CD4-positive, alpha-beta memory T cell (primary cell): ENCODE results near the gene IL20. TPM values are rescaled to one million over a fixed set of nuclear protein-coding genes. Genes with fewer than 3 reads are reported as not detected.

Experiments used
- CTCF ChIA-PET: fragments of 350-600 bp; sonication (Branson Sonifier 250); formaldehyde crosslinking; loops from one replicate; lab custom pipeline; 2021; ENCODE audit warnings: inconsistent platforms; ENCODE audit not compliant: partially characterized antibody; lab: Charles Lee
- POLR2A ChIA-PET: fragments of 350-600 bp; sonication (Branson Sonifier 250); formaldehyde crosslinking; loops from one replicate; lab custom pipeline; 2021; ENCODE audit not compliant: partially characterized antibody; lab: Charles Lee
- DNase-seq, 5 donors: peaks; one replicate each; pipeline versions ENCODE4 v3.0.0 to v3.0.0-alpha.2; 2020 to 2022; ENCODE audit warnings: mixed read lengths in 1 of 5
- H3K27ac ChIP-seq: one replicate; pipeline ENCODE4 v1.7.0; 2013; ENCODE audit warnings: low read depth, low read length
- H3K27me3 ChIP-seq: 2 replicates; pipeline ENCODE4 v1.7.0; 2013; ENCODE audit warnings: mild to moderate bottlenecking, low read length, moderate library complexity; ENCODE audit not compliant: insufficient read depth
- H3K36me3 ChIP-seq: 2 replicates; pipeline ENCODE4 v1.7.0; 2013; ENCODE audit warnings: mild to moderate bottlenecking, low read length, moderate library complexity; ENCODE audit not compliant: insufficient read depth
- H3K4me1 ChIP-seq: 2 replicates; pipeline ENCODE4 v1.7.0; 2013; ENCODE audit warnings: mild to moderate bottlenecking, low read length, moderate library complexity; ENCODE audit not compliant: insufficient read depth
- H3K4me3 ChIP-seq, 2 donors: one replicate each; pipeline ENCODE4 v1.7.0; 2013; ENCODE audit warnings: low read length in 2 of 2, mild to moderate bottlenecking in 1 of 2
- H3K9me3 ChIP-seq, 2 donors: one replicate each; pipeline ENCODE4 v1.7.0; 2013; ENCODE audit warnings: low read length in 2 of 2, control low read depth in 1 of 2; ENCODE audit not compliant: control insufficient read depth in 1 of 2
- H3K27ac Mint-ChIP-seq, 7 donors: one replicate each; pipeline ENCODE4 v1.8.0; 2020 to 2021; ENCODE audit warnings: mixed read lengths in 7 of 7, mild to moderate bottlenecking in 6 of 7, inconsistent platforms in 3 of 7, moderate library complexity in 3 of 7
- H3K27me3 Mint-ChIP-seq, 2 donors: one replicate each; pipeline ENCODE4 v1.8.0; 2020 to 2021; ENCODE audit warnings: mixed read lengths in 2 of 2
- H3K36me3 Mint-ChIP-seq, 2 donors: one replicate each; pipeline ENCODE4 v1.8.0; 2020 to 2021; ENCODE audit warnings: mixed read lengths in 2 of 2, inconsistent platforms in 1 of 2, mild to moderate bottlenecking in 1 of 2
- H3K4me1 Mint-ChIP-seq, 4 donors: one replicate each; pipeline ENCODE4 v1.8.0; 2020 to 2021; ENCODE audit warnings: mixed read lengths in 4 of 4, mild to moderate bottlenecking in 1 of 4
- H3K4me3 Mint-ChIP-seq, 8 donors: one replicate each; pipeline ENCODE4 v1.8.0; 2020 to 2021; ENCODE audit warnings: mixed read lengths in 8 of 8, mild to moderate bottlenecking in 7 of 8, moderate library complexity in 6 of 8, inconsistent platforms in 3 of 8
- H3K9me3 Mint-ChIP-seq, 8 donors: one replicate each; pipeline ENCODE4 v1.8.0; 2020 to 2021; ENCODE audit warnings: mixed read lengths in 8 of 8, mild to moderate bottlenecking in 5 of 8, inconsistent platforms in 3 of 8, moderate library complexity in 1 of 8
- intact Hi-C: fragments of 100-400 bp; cut with micrococcal nuclease; formaldehyde crosslinking; loops from one replicate; pipeline ENCODE4 v1.15.1; 2023
- polyA plus RNA-seq, 2 donors: library from polyadenylated mRNA; unstranded; fragments of 300-500 nt; fragmentation: Illumina TruSeq; gene quantifications; one replicate each; pipeline ENCODE4 v1.2.3, GENCODE V29; 2021
- total RNA-seq, 2 experiments: library from RNA; stranded (reverse); gene quantifications; one replicate each; pipeline ENCODE4 v1.2.3, GENCODE V29; 2021

Gene IL20
- total and polyA plus RNA-seq, 4 experiments from 2014 or later, result not detected

DNA sequence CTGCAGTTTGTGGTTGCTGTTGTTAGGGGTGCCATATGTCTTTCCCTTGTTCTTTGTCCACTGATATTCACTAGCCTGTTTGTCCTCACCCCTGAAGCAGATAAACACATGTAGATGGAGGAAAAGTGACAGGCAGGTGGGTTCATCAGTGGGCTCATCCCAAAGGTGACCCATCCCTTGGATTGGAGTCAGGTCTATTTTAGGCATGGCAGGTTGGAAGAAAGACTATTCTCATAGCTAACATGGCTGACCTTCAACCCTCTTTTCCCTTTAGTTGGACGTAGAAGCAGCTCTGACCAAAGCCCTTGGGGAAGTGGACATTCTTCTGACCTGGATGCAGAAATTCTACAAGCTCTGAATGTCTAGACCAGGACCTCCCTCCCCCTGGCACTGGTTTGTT lies 37.3 kb downstream of the IL20 start:
- peaks cover 33% of the 10 kb centered on the region for H3K36me3 ChIP-seq
- no peak for DNase-seq
- intact Hi-C loops, result no loop called here
- no peak overlapping the region for H3K4me3 ChIP-seq
- no peaks in the 10 kb centered on the region for H3K27me3 Mint-ChIP-seq
- H3K4me3 Mint-ChIP-seq, result no peak overlapping the region
- peak overlapping the region; percentile 25 to 80 (median 61) for H3K27ac Mint-ChIP-seq
- no peak overlapping the region for H3K27ac ChIP-seq
- H3K9me3 ChIP-seq, result no peaks in the 10 kb centered on the region
- POLR2A ChIA-PET, result interaction anchor here (1.1 to 11.6 kb wide), 7 partner anchors 10 to 158 kb away, joined by 3 to 211 read pairs (median 8); partner anchors contain the start of gene FCMR
- CTCF ChIA-PET, result interaction anchor here (0.6 to 5.2 kb wide), 3 partner anchors 9 to 31 kb away, joined by 4 to 30 read pairs (median 6); no protein-coding TSS in a partner anchor
- H3K36me3 Mint-ChIP-seq, result peaks cover 47 to 52% of the 10 kb centered on the region in 2 donors
- peaks cover 0 to 3% (median 0%) of the 10 kb centered on the region in 8 donors for H3K9me3 Mint-ChIP-seq
- H3K27me3 ChIP-seq, result no peaks in the 10 kb centered on the region
- H3K4me1 ChIP-seq, result peaks cover 33% of the 10 kb centered on the region
- peaks cover 35 to 66% (median 44%) of the 10 kb centered on the region in 4 donors for H3K4me1 Mint-ChIP-seq

GRCh38 chr1:206903687-206904086 lies 38.3 kb downstream of the IL20 start:
- Histone ChIP-seq H3K27me3 (no peaks in the 10 kb centered on the region), H3K9me3 (no peaks in the 10 kb centered on the region), H3K27ac (no peak overlapping the region), H3K4me3 (no peak overlapping the region), H3K4me1 (peaks cover 42% of the 10 kb centered on the region), H3K36me3 (peaks cover 36% of the 10 kb centered on the region)
- H3K9me3 Mint-ChIP-seq, result peaks cover 0 to 3% (median 0%) of the 10 kb centered on the region in 8 donors
- ChIA-PET CTCF (interaction anchor here (5.2 kb wide), 1 partner anchor 8 kb away, joined by 30 read pairs; no protein-coding TSS in a partner anchor), POLR2A (interaction anchor here (1.1 to 11.6 kb wide), 7 partner anchors 9 to 159 kb away, joined by 3 to 211 read pairs (median 8); partner anchors contain the start of gene FCMR)
- H3K4me1 Mint-ChIP-seq, result peaks cover 42 to 75% (median 52%) of the 10 kb centered on the region in 4 donors
- DNase-seq, result no peak
- intact Hi-C loops, result no loop called here
- peak overlapping the region; percentile 0 to 85 (median 52) for H3K27ac Mint-ChIP-seq
- H3K4me3 Mint-ChIP-seq, result no peak overlapping the region
- H3K36me3 Mint-ChIP-seq, result peaks cover 55 to 60% of the 10 kb centered on the region in 2 donors
- no peaks in the 10 kb centered on the region for H3K27me3 Mint-ChIP-seq

GRCh38 chr1:206904423-206905142 lies 39.2 kb downstream of the IL20 start:
- ChIA-PET POLR2A (interaction anchor here (0.7 to 11.6 kb wide), 11 partner anchors 8 to 169 kb away, joined by 3 to 211 read pairs (median 12); partner anchors contain the start of genes FCMR and IL24), CTCF (interaction anchor here (0.7 to 6.0 kb wide), 7 partner anchors 8 to 179 kb away, joined by 3 to 66 read pairs (median 4); no protein-coding TSS in a partner anchor)
- Mint-ChIP-seq H3K4me3 (peak overlapping the region in 7 of 8 donors; percentile 21 to 79 (median 59)), H3K27me3 (no peaks in the 10 kb centered on the region), H3K4me1 (peaks cover 46 to 76% (median 56%) of the 10 kb centered on the region in 4 donors), H3K9me3 (peaks cover 0 to 3% (median 0%) of the 10 kb centered on the region in 8 donors), H3K36me3 (peaks cover 58 to 64% of the 10 kb centered on the region in 2 donors), H3K27ac (peak overlapping the region in 6 of 7 donors; percentile 64 to 93 (median 84))
- intact Hi-C loops, result no loop called here
- peaks cover 36% of the 10 kb centered on the region for H3K36me3 ChIP-seq
- H3K9me3 ChIP-seq, result no peaks in the 10 kb centered on the region
- peak overlapping the region; percentile 31 for H3K27ac ChIP-seq
- no peak for DNase-seq
- H3K4me3 ChIP-seq, result no peak overlapping the region
- peaks cover 51% of the 10 kb centered on the region for H3K4me1 ChIP-seq
- no peaks in the 10 kb centered on the region for H3K27me3 ChIP-seq

GRCh38 chr1:206905295-206906164 lies 40.1 kb downstream of the IL20 start:
- Histone ChIP-seq H3K27me3 (no peaks in the 10 kb centered on the region), H3K9me3 (no peaks in the 10 kb centered on the region), H3K4me3 (no peak overlapping the region), H3K27ac (peak overlapping the region; percentile 31), H3K4me1 (peaks cover 60% of the 10 kb centered on the region), H3K36me3 (peaks cover 42% of the 10 kb centered on the region)
- CTCF ChIA-PET, result interaction anchor here (0.8 to 6.0 kb wide), 18 partner anchors 10 to 270 kb away, joined by 3 to 66 read pairs (median 4); partner anchors contain the start of genes DYRK3, FCMR and IL20
- peaks cover 0 to 3% (median 0%) of the 10 kb centered on the region in 8 donors for H3K9me3 Mint-ChIP-seq
- peak overlapping the region; percentile 49 to 80 (median 69) for H3K4me3 Mint-ChIP-seq
- H3K36me3 Mint-ChIP-seq, result peaks cover 60 to 66% of the 10 kb centered on the region in 2 donors
- DNase-seq, result no peak
- intact Hi-C loops, result no loop called here
- H3K27ac Mint-ChIP-seq, result peak overlapping the region; percentile 67 to 95 (median 85)
- H3K4me1 Mint-ChIP-seq, result peaks cover 45 to 78% (median 60%) of the 10 kb centered on the region in 4 donors
- POLR2A ChIA-PET, result interaction anchor here (0.7 to 11.6 kb wide), 16 partner anchors 9 to 170 kb away, joined by 3 to 211 read pairs (median 6); partner anchors contain the start of genes FCMR and IL24
- H3K27me3 Mint-ChIP-seq, result no peaks in the 10 kb centered on the region

GRCh38 chr1:206907304-206907991 lies 42.0 kb downstream of the IL20 start:
- intact Hi-C loops, result no loop called here

GRCh38 chr1:206908038-206908437 lies 42.6 kb downstream of the IL20 start:
- Mint-ChIP-seq H3K36me3 (peaks cover 69 to 75% of the 10 kb centered on the region in 2 donors), H3K4me1 (peaks cover 62 to 92% (median 80%) of the 10 kb centered on the region in 4 donors), H3K9me3 (peaks cover 0 to 3% (median 0%) of the 10 kb centered on the region in 8 donors), H3K27ac (peak overlapping the region; percentile 42 to 88 (median 58)), H3K4me3 (peak overlapping the region; percentile 0 to 68 (median 52)), H3K27me3 (no peaks in the 10 kb centered on the region)
- no peak overlapping the region for H3K27ac ChIP-seq
- peaks cover 60% of the 10 kb centered on the region for H3K36me3 ChIP-seq
- no peak for DNase-seq
- H3K4me3 ChIP-seq, result no peak overlapping the region
- intact Hi-C loops, result no loop called here
- no peaks in the 10 kb centered on the region for H3K27me3 ChIP-seq
- no peaks in the 10 kb centered on the region for H3K9me3 ChIP-seq
- POLR2A ChIA-PET, result interaction anchor here (0.8 to 11.6 kb wide), 14 partner anchors 8 to 181 kb away, joined by 3 to 211 read pairs (median 13); partner anchors contain the start of genes FCMR and IL24
- CTCF ChIA-PET, result interaction anchor here (0.8 to 6.0 kb wide), 17 partner anchors 9 to 193 kb away, joined by 4 to 66 read pairs (median 13); partner anchors contain the start of genes FCMR and IL20
- H3K4me1 ChIP-seq, result peaks cover 84% of the 10 kb centered on the region

More at GRCh38 chr1:206907304-206907991, 42.0 kb downstream of the IL20 start:
- Histone ChIP-seq H3K27ac (no peak overlapping the region), H3K9me3 (no peaks in the 10 kb centered on the region), H3K27me3 (no peaks in the 10 kb centered on the region), H3K4me1 (peaks cover 78% of the 10 kb centered on the region), H3K36me3 (peaks cover 59% of the 10 kb centered on the region), H3K4me3 (no peak overlapping the region)
- Mint-ChIP-seq H3K27me3 (no peaks in the 10 kb centered on the region), H3K9me3 (peaks cover 0 to 5% (median 0%) of the 10 kb centered on the region in 8 donors), H3K36me3 (peaks cover 69 to 75% of the 10 kb centered on the region in 2 donors), H3K4me3 (peak overlapping the region in 5 of 8 donors; percentile 21 to 59 (median 52)), H3K4me1 (peaks cover 58 to 86% (median 75%) of the 10 kb centered on the region in 4 donors), H3K27ac (peak overlapping the region in 6 of 7 donors; percentile 42 to 88 (median 65))
- no peak for DNase-seq
- ChIA-PET POLR2A (interaction anchor here (0.9 to 11.6 kb wide), 11 partner anchors 10 to 272 kb away, joined by 3 to 211 read pairs (median 10); partner anchors contain the start of genes DYRK3, FCMR and IL24), CTCF (interaction anchor here (0.7 to 6.0 kb wide), 10 partner anchors 11 to 182 kb away, joined by 4 to 66 read pairs (median 10); partner anchors contain the start of genes FCMR and IL20)
